Measurements from ENCODE around the gene ZNF253. TPM values are rescaled to one million over a fixed set of nuclear protein-coding genes. Genes with fewer than 3 reads are reported as not detected.

The ZNF253 gene
- polyA plus RNA-seq, 1 donor (not counting 4 experiments of a cell fraction or from before 2014, with no cell fraction given): 2.3 TPM

GRCh38 chr19:19873381-19873780 lies 7.7 kb downstream of the ZNF253 start:
- DNase-seq (ENCODE audit: low read depth, low spot score) (no peak), FAIRE-seq (no peak)
- Histone ChIP-seq H3K79me2 (ENCODE audit: control insufficient read depth, insufficient read depth, low read length) (peaks cover 8% of the 10 kb centered on the region), H3K36me3 (ENCODE audit: control insufficient read depth in 2 of 2, extremely low read depth in 1 of 2, insufficient read depth in 2 of 2, low read length in 2 of 2) (peaks cover 0 to 1% of the 10 kb centered on the region in 2 experiments), H3K4me1 (ENCODE audit: control insufficient read depth, extremely low read depth, insufficient read depth, low read length) (no peaks in the 10 kb centered on the region), H3K9ac (ENCODE audit: control insufficient read depth, extremely low read depth, insufficient read depth, low read length) (no peak overlapping the region), H3K4me2 (ENCODE audit: control insufficient read depth, extremely low read depth, insufficient read depth, low read depth, low read length) (no peak overlapping the region), H3K27ac (ENCODE audit: control insufficient read depth, insufficient read depth, low read length) (no peak overlapping the region), H4K20me1 (ENCODE audit: control insufficient read depth, extremely low read depth, insufficient read depth, low read length) (no peaks in the 10 kb centered on the region), H2AFZ (ENCODE audit: control insufficient read depth, low read length) (no peak overlapping the region), H3K4me3 (ENCODE audit: control insufficient read depth in 2 of 3, extremely low read depth in 1 of 3, insufficient read depth in 2 of 3, low read depth in 1 of 3, low read length in 3 of 3) (no peak overlapping the region), H3K27me3 (ENCODE audit: control insufficient read depth, extremely low read depth, insufficient read depth, low read length) (no peaks in the 10 kb centered on the region), H3K9me1 (ENCODE audit: control insufficient read depth, extremely low read depth, insufficient read depth, low read length) (no peaks in the 10 kb centered on the region), H3K9me3 (ENCODE audit: control insufficient read depth, low read depth, low read length) (peaks cover 5% of the 10 kb centered on the region)
- TF ChIP-seq EZH2 (IDR thresholded peaks at IDR 0.05; ENCODE audit: low read length): no peak
- no peak for TF ChIP-seq CTCF (optimal IDR thresholded peaks at IDR 0.05 in 1 of 3, IDR thresholded peaks at IDR 0.05 in 1 of 3, conservative IDR thresholded peaks at IDR 0.05 in 1 of 3; ENCODE audit: extremely low read depth in 1 of 3, insufficient read depth in 2 of 3, low read length in 3 of 3)
- dilution Hi-C loops (cut with MboI; ENCODE audit: extremely low pct_ligation_motif_present, low sequenced_read_pairs): no loop called here

- peaks cover 5% of the 10 kb centered on the region for H3K9me3 ChIP-seq (ENCODE audit: control insufficient read depth, low read depth, low read length)
Measured at GRCh38 chr19:19877724-19878123, 12.0 kb downstream of the ZNF253 start.

More at GRCh38 chr19:19877724-19878123, 12.0 kb downstream of the ZNF253 start:
- H3K27me3 ChIP-seq (ENCODE audit: control insufficient read depth, extremely low read depth, insufficient read depth, low read length): no peaks in the 10 kb centered on the region
- dilution Hi-C loops (cut with MboI; ENCODE audit: extremely low pct_ligation_motif_present, low sequenced_read_pairs): no loop called here
- DNase-seq (ENCODE audit: low read depth, low spot score) (no peak), FAIRE-seq (no peak)
- H3K4me2 ChIP-seq (ENCODE audit: control insufficient read depth, extremely low read depth, insufficient read depth, low read depth, low read length): no peak overlapping the region
- no peak overlapping the region for H2AFZ ChIP-seq (ENCODE audit: control insufficient read depth, low read length)
- H3K79me2 ChIP-seq (ENCODE audit: control insufficient read depth, insufficient read depth, low read length): no peaks in the 10 kb centered on the region
- no peaks in the 10 kb centered on the region for H4K20me1 ChIP-seq (ENCODE audit: control insufficient read depth, extremely low read depth, insufficient read depth, low read length)
- H3K9ac ChIP-seq (ENCODE audit: control insufficient read depth, extremely low read depth, insufficient read depth, low read length): no peak overlapping the region
- H3K4me3 ChIP-seq (ENCODE audit: control insufficient read depth in 2 of 3, extremely low read depth in 1 of 3, insufficient read depth in 2 of 3, low read depth in 1 of 3, low read length in 3 of 3): no peak overlapping the region
- H3K36me3 ChIP-seq (ENCODE audit: control insufficient read depth in 2 of 2, extremely low read depth in 1 of 2, insufficient read depth in 2 of 2, low read length in 2 of 2): peaks cover 0 to 6% of the 10 kb centered on the region in 2 experiments
- H3K27ac ChIP-seq (ENCODE audit: control insufficient read depth, insufficient read depth, low read length): no peak overlapping the region
- no peak for TF ChIP-seq EZH2 (IDR thresholded peaks at IDR 0.05; ENCODE audit: low read length)
- no peak for TF ChIP-seq CTCF (optimal IDR thresholded peaks at IDR 0.05 in 1 of 3, IDR thresholded peaks at IDR 0.05 in 1 of 3, conservative IDR thresholded peaks at IDR 0.05 in 1 of 3; ENCODE audit: extremely low read depth in 1 of 3, insufficient read depth in 2 of 3, low read length in 3 of 3)
- H3K9me1 ChIP-seq (ENCODE audit: control insufficient read depth, extremely low read depth, insufficient read depth, low read length): no peaks in the 10 kb centered on the region
- no peaks in the 10 kb centered on the region for H3K4me1 ChIP-seq (ENCODE audit: control insufficient read depth, extremely low read depth, insufficient read depth, low read length)
